K562 (cell line): ENCODE measurements around the gene GADL1. TPM values are rescaled to one million over a fixed set of nuclear protein-coding genes. Genes with fewer than 3 reads are reported as not detected.

Source experiments
- ATAC-seq: fragments of 200-7000 bp; cut with Tn5 transposase; 3 replicates; pipeline ENCODE4 v1.9.1; 2020; ENCODE audit warnings: moderate library complexity
- BruUV-seq: library from RNA; stranded (reverse); fragments of 400-500 nt; replicated peaks from 2 replicates; lab custom pipeline; 2021; lab: Mats Ljungman, UMichigan
- CTCF ChIA-PET: fragments of 300-600 bp; formaldehyde crosslinking; extraction: SDS; loops from one replicate; lab custom pipeline; 2021; ENCODE audit warnings: low intra/inter-chr PET ratio; lab: Yijun Ruan, JAX
- POLR2A ChIA-PET: fragments of 300-600, 350-650 bp; sonication (Branson Sonifier 250); formaldehyde crosslinking; extraction: SDS; loops from one replicate; lab custom pipeline; 2021; ENCODE audit warnings: antibody characterized with exemption, inconsistent platforms; lab: Yijun Ruan, JAX
- DNase-seq, 4 experiments: peaks; one replicate each; pipeline versions ENCODE4 v3.0.0 to v3.0.0-alpha.2; 2011 to 2018; ENCODE audit warnings: low spot score in 3 of 4, mixed read lengths in 3 of 4; ENCODE audit errors: extremely low read depth in 1 of 4
- FAIRE-seq: peaks from 2 replicates; lab custom pipeline; 2011; peaks lifted over from hg19 to GRCh38; lab: Jason Lieb, UNC
- H2AFZ ChIP-seq: 2 replicates; pipeline ENCODE4 v1.6.0; 2011; ENCODE audit warnings: low read depth, low read length, control low read depth, inconsistent platforms
- H3K27ac ChIP-seq: fragments of 200-600 bp; 3 replicates; pipeline ENCODE4 v1.8.0; 2011; ENCODE audit warnings: low read depth, mild to moderate bottlenecking, control low read depth, inconsistent platforms, low read length, moderate library complexity, mixed read lengths; ENCODE audit errors: extremely low read depth
- H3K27me3 ChIP-seq, 2 experiments: fragments of 300-600 bp in 1 of 2; 2 replicates in 1 of 2; 3 replicates in 1 of 2; pipeline versions ENCODE4 v1.6.0 to v1.8.0; 2011; ENCODE audit warnings: inconsistent platforms in 2 of 2, low read length in 2 of 2, mild to moderate bottlenecking in 1 of 2, mixed read lengths in 1 of 2, moderate library complexity in 1 of 2; ENCODE audit not compliant: control insufficient read depth in 2 of 2, insufficient read depth in 2 of 2
- H3K36me3 ChIP-seq: fragments of 300-600 bp; 3 replicates; pipeline ENCODE4 v1.8.0; 2011; ENCODE audit warnings: mild to moderate bottlenecking, low read length, inconsistent platforms; ENCODE audit not compliant: control insufficient read depth, insufficient read depth
- H3K4me1 ChIP-seq, 2 experiments: fragments of 200-600 bp in 1 of 2; replicated peaks in 1 of 2; 2 replicates in 1 of 2; 3 replicates in 1 of 2; pipeline versions ENCODE4 v1.5.1 to v1.8.0; 2011; ENCODE audit warnings: inconsistent platforms in 2 of 2, low read length in 2 of 2, mild to moderate bottlenecking in 1 of 2, mixed read lengths in 1 of 2, moderate library complexity in 1 of 2; ENCODE audit not compliant: control insufficient read depth in 2 of 2, insufficient read depth in 2 of 2
- H3K4me2 ChIP-seq: 2 replicates; pipeline ENCODE4 v1.6.1; 2011; ENCODE audit warnings: low read length, control low read depth, inconsistent platforms, mixed read lengths; ENCODE audit not compliant: insufficient read depth
- H3K4me3 ChIP-seq: fragments of 200-600 bp; sonication (generic), shearing (Covaris generic); 2 replicates; pipeline ENCODE4 v1.5.1; 2016; ENCODE audit warnings: control low read depth, inconsistent platforms
- H3K79me2 ChIP-seq: fragments of 200-600 bp; 3 replicates; pipeline ENCODE4 v1.8.0; 2011; ENCODE audit warnings: low read length, inconsistent platforms; ENCODE audit not compliant: control insufficient read depth, insufficient read depth
- H3K9ac ChIP-seq, 2 experiments: 2 replicates each; pipeline versions ENCODE4 v1.6.0 to v1.6.1; 2011; ENCODE audit warnings: low read depth in 2 of 2, low read length in 2 of 2, control low read depth in 1 of 2, inconsistent platforms in 1 of 2, mild to moderate bottlenecking in 1 of 2, mixed read lengths in 1 of 2; ENCODE audit not compliant: insufficient read depth in 1 of 2
- H3K9me1 ChIP-seq: one replicate; pipeline ENCODE4 v1.6.0; 2011; ENCODE audit warnings: inconsistent platforms, mild to moderate bottlenecking, low read length, moderate library complexity; ENCODE audit not compliant: control insufficient read depth, insufficient read depth
- H3K9me3 ChIP-seq: replicated peaks from 2 replicates; pipeline ENCODE4 v1.5.1; 2011; ENCODE audit warnings: low read depth, low read length, inconsistent platforms; ENCODE audit not compliant: control insufficient read depth, insufficient read depth
- H4K20me1 ChIP-seq: replicated peaks from 2 replicates; pipeline ENCODE4 v1.6.1; 2011; ENCODE audit warnings: low read length, inconsistent platforms, mixed read lengths; ENCODE audit not compliant: control insufficient read depth, insufficient read depth
- ADNP ChIP-seq: fragments of 200-800 bp; sonication (Bioruptor generic); IDR thresholded peaks from 2 replicates; pipeline ENCODE4 v1.6.1; 2016; ENCODE audit warnings: missing genetic modification characterization, missing compliant biosample characterization
- HDAC8 ChIP-seq: fragments of 450-650 bp; IDR thresholded peaks from 2 replicates; pipeline ENCODE4 v1.6.1; 2016; ENCODE audit warnings: mild to moderate bottlenecking, missing genetic modification characterization, moderate library complexity, missing compliant biosample characterization
- RAD21 ChIP-seq, 2 experiments: fragments of 250-450 bp in 1 of 2; fragments of 450-650 bp in 1 of 2; sonication (Bioruptor Pico) in 1 of 2; formaldehyde crosslinking in 1 of 2; IDR thresholded peaks in 1 of 2; conservative IDR thresholded peaks in 1 of 2; 2 replicates each; pipeline versions ENCODE4 v1.4.0 to v1.8.0; 2020 to 2022; ENCODE audit warnings: mild to moderate bottlenecking in 2 of 2, moderate library complexity in 1 of 2
- TEAD1 ChIP-seq, 2 experiments: fragments of 450-650 bp in 1 of 2; sonication (generic) in 1 of 2; formaldehyde crosslinking; IDR thresholded peaks; 2 replicates each; pipeline versions ENCODE4 v1.4.0 to v1.8.0; 2020 to 2022; ENCODE audit warnings: mild to moderate bottlenecking in 2 of 2, missing genetic modification reagents in 1 of 2
- ZBTB17 ChIP-seq: fragments of 450-650 bp; formaldehyde crosslinking; IDR thresholded peaks from 2 replicates; pipeline ENCODE4 v1.4.0; 2020; ENCODE audit warnings: mild to moderate bottlenecking
- ZNF12 ChIP-seq: sonication (generic); formaldehyde crosslinking; IDR thresholded peaks from 2 replicates; pipeline ENCODE4 v1.4.0; 2020; ENCODE audit warnings: mild to moderate bottlenecking, missing genetic modification reagents
- ZNF23 ChIP-seq: fragments of 250-450 bp; sonication (Bioruptor Pico); IDR thresholded peaks from 2 replicates; pipeline ENCODE4 v1.4.0; 2020; ENCODE audit warnings: mild to moderate bottlenecking
- WGBS: fragments of 100-300 bp; shearing (Covaris generic); methylation state at CpG from one replicate; pipeline ENCODE4 v1.1.6; 2016; ENCODE audit warnings: low coverage, mixed read lengths; ENCODE audit not compliant: insufficient coverage; ENCODE audit errors: missing lambda C conversion rate; 5-methylcytosine and 5-hydroxymethylcytosine counted together
- in situ Hi-C: fragments of 300-500 bp; cut with MboI; formaldehyde crosslinking; loops from 4 replicates; pipeline ENCODE4 v1.15.0; 2018; ENCODE audit warnings: inconsistent platforms, mixed read lengths
- intact Hi-C: fragments of 100-400 bp; cut with micrococcal nuclease; formaldehyde crosslinking; loops from 2 replicates; pipeline ENCODE4 v1.14.2; 2022
- polyA plus RNA-seq, 8 experiments: library from polyadenylated mRNA; depleted of rRNA in 4 of 8; stranded (reverse) in 5 of 8; unstranded in 3 of 8; fragments of >200 nt; fragmentation: Nextera tagmentation in 2 of 8; fragmentation: Illumina TruSeq in 1 of 8; extraction: Ambion mirVana in 2 of 8; extraction: Trizol in 1 of 8; gene quantifications; 2 replicates each; pipeline versions ENCODE4 v1.2.1 to v1.2.3, GENCODE V29; 2011 to 2014; ENCODE audit warnings: inconsistent platforms in 1 of 8, missing spikeins in 1 of 8
- total RNA-seq, 7 experiments: library from RNA; depleted of rRNA in 6 of 7; stranded (reverse); fragments of >200 nt in 6 of 7; fragmentation: Illumina TruSeq in 2 of 7; extraction: Trizol in 2 of 7; gene quantifications; 2 replicates each; pipeline versions ENCODE4 v1.2.1 to v1.2.3, GENCODE V29; 2011 to 2021; ENCODE audit warnings: low replicate concordance in 1 of 7

GADL1 gene
- total and polyA plus RNA-seq, 9 of the 15 experiments (the other 6 are each of a cell fraction or from before 2014, with no cell fraction given), result 0.07 TPM; not detected in 8

DNA sequence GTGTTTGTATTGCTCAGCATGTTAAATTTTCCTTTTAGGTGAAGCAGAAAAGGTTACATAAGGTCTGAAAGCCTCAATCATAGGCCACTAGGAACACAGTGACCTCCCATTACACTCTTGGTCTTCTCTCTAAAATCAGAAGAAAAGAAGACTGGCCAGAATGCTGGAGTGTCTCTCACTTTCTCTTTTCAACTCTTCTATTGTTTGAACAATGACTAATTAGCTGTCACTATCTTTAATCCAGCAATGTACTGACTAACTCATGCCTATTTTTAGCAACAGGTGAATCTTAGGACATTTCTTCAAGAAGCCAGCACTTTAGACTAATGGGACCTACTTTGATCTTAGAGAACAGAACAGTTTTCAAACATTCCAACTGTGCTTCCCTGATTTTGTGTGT is 145.2 kb downstream of the GADL1 start (continued):
- no peak for TF ChIP-seq HDAC8 (tag)
- no peak for TF ChIP-seq ADNP (tag)
- TF ChIP-seq TEAD1 (CRISPR knock-in tag; IDR thresholded peaks at IDR 0.05), result no peak
- no peak for TF ChIP-seq RAD21 (CRISPR knock-in tag; conservative IDR thresholded peaks at IDR 0.05 in 1 of 2, IDR thresholded peaks at IDR 0.05 in 1 of 2)

DNA sequence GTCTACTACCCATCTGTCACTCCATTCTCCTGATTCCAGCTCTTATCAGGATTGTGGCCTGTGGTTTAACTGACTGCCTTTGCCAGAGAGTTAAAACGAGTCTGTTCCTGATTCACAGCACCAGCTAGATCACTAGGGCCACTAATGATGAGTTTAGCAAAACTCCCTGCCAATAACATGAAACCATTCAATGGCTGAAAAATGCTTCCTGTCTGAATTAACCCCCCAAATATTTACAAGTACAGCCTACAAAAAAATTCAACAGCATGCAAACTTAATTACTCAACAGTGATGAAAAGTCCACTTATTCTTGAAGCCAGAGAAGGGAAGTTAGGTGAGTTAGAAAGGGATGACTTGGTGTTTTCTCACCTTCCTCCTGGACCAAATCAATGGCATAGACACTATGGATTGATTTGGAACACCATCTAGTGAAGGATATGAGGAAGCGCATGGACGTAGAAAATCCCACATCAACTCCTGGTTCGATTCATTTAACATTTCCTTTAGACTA is 146.6 kb downstream of the GADL1 start:
- H3K9me3 ChIP-seq, result no peaks in the 10 kb centered on the region
- no peaks in the 10 kb centered on the region for H3K9me1 ChIP-seq
- in situ Hi-C loops, result no loop called here
- no peaks in the 10 kb centered on the region for H3K36me3 ChIP-seq
- no peak overlapping the region for H2AFZ ChIP-seq
- no peak overlapping the region for H3K27ac ChIP-seq
- ChIA-PET CTCF (no interaction called here), POLR2A (no interaction called here)
- no peak overlapping the region for H3K9ac ChIP-seq
- 4% methylated on average over 4 of the region's 4 CpGs for WGBS
- H3K27me3 ChIP-seq, result no peaks in the 10 kb centered on the region
- no peaks in the 10 kb centered on the region for H3K4me1 ChIP-seq
- no TSS peak for BruUV-seq
- TF ChIP-seq ZBTB17 (0 out of 2 replicates have a peak, but pooled peaks have one; percentile 37), RAD21 (CRISPR knock-in tag; conservative IDR thresholded peaks at IDR 0.05 in 1 of 2, IDR thresholded peaks at IDR 0.05 in 1 of 2) (peak in 1 of 2 experiments; percentile 54; a peak in 2 of 4 replicates), ZNF12 (CRISPR knock-in tag) (no peak), ZNF23 (CRISPR knock-in tag) (0 out of 2 replicates have a peak, but pooled peaks have one; percentile 2)
- no peaks in the 10 kb centered on the region for H3K79me2 ChIP-seq
- no peaks in the 10 kb centered on the region for H4K20me1 ChIP-seq
- no peak for DNase-seq
- FAIRE-seq, result no peak
- no peak for ATAC-seq
- H3K4me3 ChIP-seq, result no peak overlapping the region
- intact Hi-C loops, result no loop called here
- no peak overlapping the region for H3K4me2 ChIP-seq
